AG04450 (cell line): ENCODE results near the gene SRPX. TPM values are rescaled to one million over a fixed set of nuclear protein-coding genes. Genes with fewer than 3 reads are reported as not detected.
A peak's percentile ranks its signal among the peaks of the same experiment; 100 is the strongest.

Experiments used
- CTCF ChIA-PET: fragments of 300-600, 350-600 bp; formaldehyde crosslinking; extraction: SDS; loops from one replicate; lab custom pipeline; 2022; ENCODE audit warnings: antibody characterized with exemption, inconsistent platforms; lab: Charles Lee
- POLR2A ChIA-PET: fragments of 350-600 bp; formaldehyde crosslinking; extraction: SDS; loops from one replicate; lab custom pipeline; 2021; ENCODE audit warnings: antibody characterized with exemption, inconsistent platforms; lab: Yijun Ruan, JAX
- DNase-seq: peaks from one replicate; pipeline ENCODE4 v3.0.0-alpha.2; 2011; ENCODE audit warnings: low read depth, low spot score
- H3K27ac ChIP-seq: one replicate; pipeline ENCODE4 v1.5.1; 2012; ENCODE audit warnings: low read depth, low read length, control low read depth
- H3K27me3 ChIP-seq: one replicate; pipeline ENCODE4 v1.6.0; 2012; ENCODE audit warnings: low read length; ENCODE audit not compliant: control insufficient read depth, insufficient read depth
- H3K4me3 ChIP-seq: 2 replicates; pipeline ENCODE4 v1.5.1; 2011; ENCODE audit warnings: mild to moderate bottlenecking, low read depth, low read length, control low read depth
- H3K9me3 ChIP-seq: 2 replicates; pipeline ENCODE4 v1.5.1; 2012; ENCODE audit warnings: low read length; ENCODE audit not compliant: control insufficient read depth, insufficient read depth
- polyA minus RNA-seq: library from RNA; depleted of rRNA, polyadenylated mRNA; stranded (reverse); fragments of >200 nt; gene quantifications from 2 replicates; pipeline ENCODE4 v1.2.3, GENCODE V29; 2011; rRNA and poly(A)+ RNA removed
- polyA plus RNA-seq: library from polyadenylated mRNA; depleted of rRNA; stranded (reverse); fragments of >200 nt; gene quantifications from 2 replicates; pipeline ENCODE4 v1.2.3, GENCODE V29; 2011; rRNA removed
- TF ChIP-seq, protein P1 (sequence below): IDR thresholded peaks from 2 replicates; pipeline ENCODE4 v1.5.1; 2011; ENCODE audit warnings: low read depth, low read length, control low read depth, inconsistent platforms

Gene SRPX, protein sequence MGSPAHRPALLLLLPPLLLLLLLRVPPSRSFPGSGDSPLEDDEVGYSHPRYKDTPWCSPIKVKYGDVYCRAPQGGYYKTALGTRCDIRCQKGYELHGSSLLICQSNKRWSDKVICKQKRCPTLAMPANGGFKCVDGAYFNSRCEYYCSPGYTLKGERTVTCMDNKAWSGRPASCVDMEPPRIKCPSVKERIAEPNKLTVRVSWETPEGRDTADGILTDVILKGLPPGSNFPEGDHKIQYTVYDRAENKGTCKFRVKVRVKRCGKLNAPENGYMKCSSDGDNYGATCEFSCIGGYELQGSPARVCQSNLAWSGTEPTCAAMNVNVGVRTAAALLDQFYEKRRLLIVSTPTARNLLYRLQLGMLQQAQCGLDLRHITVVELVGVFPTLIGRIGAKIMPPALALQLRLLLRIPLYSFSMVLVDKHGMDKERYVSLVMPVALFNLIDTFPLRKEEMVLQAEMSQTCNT
- polyA plus RNA-seq (49.6 and 53.5 TPM in 2 replicates), polyA minus RNA-seq (33.1 and 34.4 TPM in 2 replicates)

DNA sequence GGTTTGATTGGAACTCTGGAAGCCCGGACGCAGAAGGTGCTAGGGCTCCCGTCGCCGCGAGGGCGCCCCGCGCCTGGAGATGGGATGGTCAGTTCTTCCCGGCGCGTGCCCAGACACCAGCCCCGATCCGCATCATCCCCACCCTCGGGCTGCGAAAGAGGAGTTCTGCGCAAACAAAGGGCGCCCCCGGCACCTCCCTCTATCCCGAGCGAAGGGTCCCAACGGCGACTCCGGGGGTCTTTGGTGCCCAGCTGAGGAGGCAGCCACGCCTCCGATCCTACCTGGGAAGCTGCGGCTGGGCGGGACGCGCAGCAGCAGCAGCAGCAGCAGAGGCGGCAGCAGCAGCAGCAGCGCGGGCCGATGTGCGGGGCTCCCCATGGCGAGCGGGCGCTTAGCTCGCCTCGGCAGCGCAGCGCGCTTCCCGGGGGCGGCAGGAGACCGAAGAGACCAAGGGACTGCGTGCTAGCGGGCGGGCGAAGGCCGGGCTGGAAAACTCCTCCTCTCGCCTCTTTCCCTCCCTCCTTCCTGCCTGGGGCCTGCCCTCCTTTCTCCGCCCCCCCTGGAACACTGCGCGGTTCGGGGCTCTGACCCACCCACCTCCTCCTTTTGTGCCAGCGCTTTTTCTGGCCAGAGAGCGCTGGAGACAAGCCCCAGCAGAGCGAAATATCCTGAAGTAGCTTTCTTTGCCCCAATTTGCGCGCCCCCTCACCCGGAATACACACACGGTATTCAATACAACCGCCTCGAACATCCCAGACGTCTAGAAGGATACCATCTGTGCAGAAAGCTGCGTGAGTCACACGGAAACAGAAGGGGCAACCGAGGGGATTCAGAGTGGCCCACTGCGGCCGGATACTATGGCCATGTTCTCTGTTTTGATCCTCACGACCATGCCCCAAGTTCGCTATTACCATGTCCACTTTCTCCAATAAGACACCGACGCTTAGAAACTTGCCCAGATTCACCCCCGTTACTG lies at the start of gene SRPX:
Gene SRPX (minus strand): TSS at position 457 of the 976 bp plus-strand sequence. CDS start 79 bp downstream, at position 378.
- ChIA-PET POLR2A (interaction anchor here (1.2 kb wide), 1 partner anchor 13 kb away, joined by 3 read pairs; no protein-coding TSS in a partner anchor), CTCF (interaction anchor here (1.1 to 3.4 kb wide), 6 partner anchors 12 to 250 kb away, joined by 3 to 21 read pairs (median 10); partner anchors contain the start of gene RPGR)
- H3K27me3 ChIP-seq: no peaks in the 10 kb centered on the region
- H3K9me3 ChIP-seq: no peaks in the 10 kb centered on the region
- DNase-seq: no peak
- TF ChIP-seq, protein P1, sequence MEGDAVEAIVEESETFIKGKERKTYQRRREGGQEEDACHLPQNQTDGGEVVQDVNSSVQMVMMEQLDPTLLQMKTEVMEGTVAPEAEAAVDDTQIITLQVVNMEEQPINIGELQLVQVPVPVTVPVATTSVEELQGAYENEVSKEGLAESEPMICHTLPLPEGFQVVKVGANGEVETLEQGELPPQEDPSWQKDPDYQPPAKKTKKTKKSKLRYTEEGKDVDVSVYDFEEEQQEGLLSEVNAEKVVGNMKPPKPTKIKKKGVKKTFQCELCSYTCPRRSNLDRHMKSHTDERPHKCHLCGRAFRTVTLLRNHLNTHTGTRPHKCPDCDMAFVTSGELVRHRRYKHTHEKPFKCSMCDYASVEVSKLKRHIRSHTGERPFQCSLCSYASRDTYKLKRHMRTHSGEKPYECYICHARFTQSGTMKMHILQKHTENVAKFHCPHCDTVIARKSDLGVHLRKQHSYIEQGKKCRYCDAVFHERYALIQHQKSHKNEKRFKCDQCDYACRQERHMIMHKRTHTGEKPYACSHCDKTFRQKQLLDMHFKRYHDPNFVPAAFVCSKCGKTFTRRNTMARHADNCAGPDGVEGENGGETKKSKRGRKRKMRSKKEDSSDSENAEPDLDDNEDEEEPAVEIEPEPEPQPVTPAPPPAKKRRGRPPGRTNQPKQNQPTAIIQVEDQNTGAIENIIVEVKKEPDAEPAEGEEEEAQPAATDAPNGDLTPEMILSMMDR: no peak
- H3K27ac ChIP-seq: no peak within 1 kb of the TSS
- H3K4me3 ChIP-seq: peak within 1 kb of the TSS; percentile 65

DNA sequence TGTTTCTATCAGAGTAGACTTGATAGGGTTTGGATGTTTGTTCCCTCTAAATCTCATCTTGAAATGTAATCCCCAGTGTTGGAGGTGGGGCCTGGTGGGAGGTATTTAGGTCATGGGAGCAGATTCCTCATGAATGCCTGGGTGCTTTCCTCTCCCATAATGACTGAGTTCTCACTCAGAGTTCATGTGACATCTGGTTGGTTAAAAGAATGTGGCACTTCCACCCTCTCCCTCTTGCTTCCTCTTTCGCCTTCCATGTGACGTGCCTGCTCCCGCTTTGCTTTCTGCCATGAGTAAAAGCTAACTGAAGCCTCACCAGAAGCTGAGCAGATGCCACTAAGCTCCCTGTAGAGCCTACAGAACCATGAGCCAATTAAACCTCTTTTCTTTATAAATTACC lies 47.3 kb upstream of the SRPX start:
- CTCF ChIA-PET: no interaction called here
- DNase-seq: no peak
- Histone ChIP-seq H3K4me3 (no peak overlapping the region), H3K27me3 (no peaks in the 10 kb centered on the region), H3K9me3 (no peaks in the 10 kb centered on the region), H3K27ac (no peak overlapping the region)
- TF ChIP-seq, protein P1: no peak
- POLR2A ChIA-PET: no interaction called here

DNA sequence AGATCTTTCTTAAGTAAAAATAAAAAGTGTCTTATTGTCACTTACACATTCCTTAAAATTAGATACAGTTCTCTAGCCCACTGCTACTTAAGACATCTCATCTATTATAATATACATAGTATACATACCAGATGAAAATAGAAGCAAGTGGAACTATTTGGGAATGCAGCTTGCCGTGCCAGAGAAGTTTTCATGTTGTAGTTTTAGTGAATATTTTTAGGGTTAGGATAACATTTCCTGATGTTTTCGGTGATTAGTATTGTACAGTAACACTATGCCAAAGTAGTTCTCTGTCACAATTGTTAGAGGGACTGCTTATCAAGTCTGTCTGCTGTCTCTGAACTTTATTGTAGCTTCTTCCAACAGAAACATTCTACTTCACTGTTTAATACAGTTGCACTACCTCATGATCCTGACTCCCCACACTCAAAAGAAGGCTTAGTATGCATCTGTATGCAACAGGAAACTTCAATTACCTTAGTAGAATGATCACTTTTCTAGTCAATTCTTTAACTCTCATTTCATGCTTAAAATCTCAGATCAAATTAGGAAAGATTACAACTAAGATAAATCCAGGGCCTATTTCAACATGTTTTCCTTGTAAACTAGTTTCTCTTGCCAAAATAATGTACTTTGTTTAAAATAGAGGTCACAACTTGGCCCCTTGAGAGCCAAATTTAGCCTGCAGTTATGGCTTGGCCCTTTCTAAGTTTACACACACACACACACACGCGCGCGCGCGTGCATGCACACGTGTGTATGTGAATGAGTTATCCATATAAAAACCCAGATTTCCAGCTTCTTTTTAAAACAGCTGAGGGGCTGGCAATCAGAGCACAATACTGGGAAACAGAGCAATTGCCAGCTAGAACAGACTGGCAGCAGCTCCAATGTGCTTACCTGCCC lies 42.3 kb upstream of the SRPX start:
- no peaks in the 10 kb centered on the region for H3K27me3 ChIP-seq
- H3K27ac ChIP-seq: peak overlapping the region; percentile 39
- DNase-seq: peak; percentile 21
- CTCF ChIA-PET: interaction anchor here (0.6 to 1.4 kb wide), 4 partner anchors 19 to 295 kb away, joined by 4 to 7 read pairs (median 5); partner anchors contain the start of genes RPGR and SRPX
- H3K9me3 ChIP-seq: no peaks in the 10 kb centered on the region
- no peak overlapping the region for H3K4me3 ChIP-seq
- POLR2A ChIA-PET: interaction anchor here (0.7 kb wide), 1 partner anchor 15 kb away, joined by 7 read pairs; no protein-coding TSS in a partner anchor
- TF ChIP-seq, protein P1: no peak

DNA sequence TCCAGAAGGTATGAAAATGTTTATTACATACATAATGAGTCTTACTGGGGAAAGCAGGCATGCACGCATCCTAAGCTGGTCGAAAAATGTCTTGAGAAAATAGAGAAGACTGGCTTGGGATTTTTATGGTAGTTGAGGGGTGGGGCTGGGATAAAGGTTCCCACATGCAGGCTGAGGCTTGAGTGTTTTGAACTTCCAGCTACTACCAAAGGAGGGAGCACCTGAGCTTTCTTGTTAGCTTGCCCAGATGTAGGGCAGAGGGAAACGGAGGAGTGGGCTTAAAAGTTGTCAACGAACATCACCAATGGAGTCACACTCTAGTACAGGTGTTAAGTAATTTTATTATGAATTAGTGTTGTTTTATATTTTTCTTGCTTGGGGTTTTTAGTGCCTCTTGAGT lies 39.6 kb upstream of the SRPX start:
- TF ChIP-seq, protein P1: peak; percentile 45
- H3K27me3 ChIP-seq: no peaks in the 10 kb centered on the region
- CTCF ChIA-PET: interaction anchor here (0.6 to 1.3 kb wide), 3 partner anchors 22 to 514 kb away, joined by 3 read pairs; no protein-coding TSS in a partner anchor
- H3K4me3 ChIP-seq: no peak overlapping the region
- POLR2A ChIA-PET: no interaction called here
- H3K9me3 ChIP-seq: no peaks in the 10 kb centered on the region
- no peak overlapping the region for H3K27ac ChIP-seq
- DNase-seq: no peak
